HepG2 (cell line): ENCODE data around the gene NR5A2. TPM values are rescaled to one million over a fixed set of nuclear protein-coding genes. Genes with fewer than 3 reads are reported as not detected.

Source experiments
- ATAC-seq: fragments of 200-7000 bp; cut with Tn5 transposase; 3 replicates; pipeline ENCODE4 v1.9.1; 2020; ENCODE audit warnings: mild to moderate bottlenecking, moderate library complexity
- BruUV-seq: library from RNA; stranded (reverse); fragments of 400-500 nt; replicated peaks from 2 replicates; lab custom pipeline; 2021; lab: Mats Ljungman, UMichigan
- CTCF ChIA-PET: fragments of 300-600 bp; formaldehyde crosslinking; extraction: SDS; loops from one replicate; lab custom pipeline; 2021; ENCODE audit warnings: low total read pairs, inconsistent platforms, low intra/inter-chr PET ratio; lab: Yijun Ruan, JAX
- POLR2A ChIA-PET: fragments of 350-600 bp; sonication (Branson Sonifier 250); formaldehyde crosslinking; loops from one replicate; lab custom pipeline; 2020; ENCODE audit warnings: antibody characterized with exemption, inconsistent platforms; lab: Yijun Ruan, JAX
- DNase-seq: peaks from one replicate; pipeline ENCODE4 v3.0.0-alpha.2; 2015; ENCODE audit warnings: low spot score
- FAIRE-seq: peaks from 3 replicates; lab custom pipeline; 2011; peaks lifted over from hg19 to GRCh38; lab: Jason Lieb, UNC
- H2AFZ ChIP-seq: one replicate; pipeline ENCODE4 v1.6.1; 2011; ENCODE audit warnings: low read length, inconsistent platforms
- H3K27ac ChIP-seq: fragments of 300-600 bp; 3 replicates; pipeline ENCODE4 v1.8.0; 2011; ENCODE audit warnings: mixed run types, mild to moderate bottlenecking, mixed read lengths, low read length, inconsistent platforms; ENCODE audit not compliant: insufficient read depth; ENCODE audit errors: extremely low read length
- H3K27me3 ChIP-seq, 2 experiments: fragments of 200-600 bp in 1 of 2; 2 replicates in 1 of 2; 3 replicates in 1 of 2; pipeline versions ENCODE4 v1.6.0 to v1.8.0; 2011; ENCODE audit warnings: low read length in 2 of 2, mild to moderate bottlenecking in 2 of 2, moderate library complexity in 2 of 2, inconsistent platforms in 1 of 2; ENCODE audit not compliant: insufficient read depth in 2 of 2, control insufficient read depth in 1 of 2
- H3K36me3 ChIP-seq, 2 experiments: fragments of 200-600 bp in 1 of 2; replicated peaks in 1 of 2; 2 replicates in 1 of 2; 3 replicates in 1 of 2; pipeline versions ENCODE4 v1.5.1 to v1.8.0; 2011; ENCODE audit warnings: low read length in 2 of 2, inconsistent platforms in 1 of 2; ENCODE audit not compliant: insufficient read depth in 2 of 2, control insufficient read depth in 1 of 2
- H3K4me1 ChIP-seq: 2 replicates; pipeline ENCODE4 v1.5.1; 2012; ENCODE audit warnings: low read length, inconsistent platforms; ENCODE audit not compliant: insufficient read depth
- H3K4me2 ChIP-seq: 2 replicates; pipeline ENCODE4 v1.6.0; 2011; ENCODE audit warnings: low read depth, low read length, inconsistent platforms
- H3K4me3 ChIP-seq, 3 experiments: fragments of 200-600 bp in 1 of 3; sonication (generic), shearing (Covaris generic) in 1 of 3; replicated peaks in 1 of 3; 2 replicates each; pipeline ENCODE4 v1.5.1; 2011 to 2016; ENCODE audit warnings: low read length in 3 of 3, inconsistent platforms in 2 of 3, low read depth in 2 of 3, mild to moderate bottlenecking in 2 of 3, control low read depth in 1 of 3, mixed read lengths in 1 of 3; ENCODE audit not compliant: insufficient read depth in 1 of 3
- H3K79me2 ChIP-seq: one replicate; pipeline ENCODE4 v1.6.1; 2011; ENCODE audit warnings: low read length, inconsistent platforms; ENCODE audit not compliant: insufficient read depth
- H3K9ac ChIP-seq: 2 replicates; pipeline ENCODE4 v1.6.0; 2011; ENCODE audit warnings: mild to moderate bottlenecking, low read depth, low read length, inconsistent platforms; ENCODE audit not compliant: insufficient read depth
- H3K9me3 ChIP-seq: 2 replicates; pipeline ENCODE4 v1.5.1; 2012; ENCODE audit warnings: mild to moderate bottlenecking, low read length
- H4K20me1 ChIP-seq: 2 replicates; pipeline ENCODE4 v1.6.0; 2011; ENCODE audit warnings: inconsistent platforms, mild to moderate bottlenecking, low read length, moderate library complexity; ENCODE audit not compliant: insufficient read depth
- ARHGAP35 ChIP-seq: sonication (generic); formaldehyde crosslinking; IDR thresholded peaks from 2 replicates; pipeline ENCODE4 v1.9.0; 2022; ENCODE audit warnings: mild to moderate bottlenecking, inconsistent platforms, moderate library complexity, missing genetic modification reagents, borderline replicate concordance
- ATF7 ChIP-seq, 2 experiments: fragments of 450-650 bp in 1 of 2; sonication (generic) in 1 of 2; formaldehyde crosslinking in 1 of 2; IDR thresholded peaks; 2 replicates each; pipeline versions ENCODE4 v1.4.0 to v1.6.1; 2016 to 2020; ENCODE audit warnings: antibody characterized with exemption in 1 of 2, mild to moderate bottlenecking in 1 of 2, missing genetic modification reagents in 1 of 2
- CEBPG ChIP-seq: IDR thresholded peaks from 2 replicates; pipeline ENCODE4 v1.6.1; 2016
- DPF2 ChIP-seq: sonication (generic); formaldehyde crosslinking; IDR thresholded peaks from 2 replicates; pipeline ENCODE4 v1.4.0; 2020; ENCODE audit warnings: mild to moderate bottlenecking, low read depth, missing genetic modification reagents, borderline replicate concordance
- GMEB1 ChIP-seq: sonication (generic); formaldehyde crosslinking; IDR thresholded peaks from 2 replicates; pipeline ENCODE4 v1.5.1; 2020; ENCODE audit warnings: missing genetic modification reagents, mild to moderate bottlenecking, borderline replicate concordance
- JDP2 ChIP-seq: sonication (generic); formaldehyde crosslinking; IDR thresholded peaks from 2 replicates; pipeline ENCODE4 v1.8.1; 2022; ENCODE audit warnings: missing genetic modification reagents, borderline replicate concordance
- MYPOP ChIP-seq: sonication (generic); formaldehyde crosslinking; IDR thresholded peaks from 2 replicates; pipeline ENCODE4 v1.8.1; 2023; ENCODE audit warnings: mild to moderate bottlenecking, moderate library complexity, missing genetic modification reagents
- NCOR1 ChIP-seq: fragments of 200-600 bp; sonication (generic); IDR thresholded peaks from 2 replicates; pipeline ENCODE4 v1.7.0; 2017; ENCODE audit warnings: antibody characterized with exemption, low read length, borderline replicate concordance
- NPAS2 ChIP-seq: sonication (generic); formaldehyde crosslinking; IDR thresholded peaks from 2 replicates; pipeline ENCODE4 v1.8.0; 2022; ENCODE audit warnings: mild to moderate bottlenecking, missing genetic modification reagents, borderline replicate concordance
- PAF1 ChIP-seq: IDR thresholded peaks from 2 replicates; pipeline ENCODE4 v1.6.1; 2016; ENCODE audit warnings: missing genetic modification reagents, missing compliant biosample characterization
- POGK ChIP-seq: sonication (generic); formaldehyde crosslinking; conservative IDR thresholded peaks from 2 replicates; pipeline ENCODE4 v1.8.0; 2022; ENCODE audit warnings: mild to moderate bottlenecking, moderate library complexity, missing genetic modification reagents
- RARA ChIP-seq: IDR thresholded peaks from 2 replicates; pipeline ENCODE4 v1.6.1; 2016; ENCODE audit warnings: missing genetic modification reagents, missing compliant biosample characterization
- TOPORS ChIP-seq: sonication (generic); formaldehyde crosslinking; IDR thresholded peaks from 2 replicates; pipeline ENCODE4 v1.8.0; 2023; ENCODE audit warnings: mild to moderate bottlenecking, missing genetic modification reagents
- TSC22D2 ChIP-seq: sonication (generic); formaldehyde crosslinking; IDR thresholded peaks from 2 replicates; pipeline ENCODE4 v1.5.1; 2020; ENCODE audit warnings: missing genetic modification reagents, mild to moderate bottlenecking, borderline replicate concordance
- ZNF510 ChIP-seq: sonication (generic); formaldehyde crosslinking; IDR thresholded peaks from 2 replicates; pipeline ENCODE4 v1.4.0; 2020; ENCODE audit warnings: low read depth, mild to moderate bottlenecking, missing genetic modification reagents
- ZNF790 ChIP-seq: sonication (generic); formaldehyde crosslinking; IDR thresholded peaks from 2 replicates; pipeline ENCODE4 v1.8.0; 2022; ENCODE audit warnings: missing genetic modification reagents, mild to moderate bottlenecking, borderline replicate concordance
- WGBS: methylation state at CpG from one replicate; pipeline ENCODE4 v1.1.6; 2017; ENCODE audit warnings: low lambda C conversion rate; 5-methylcytosine and 5-hydroxymethylcytosine counted together
- in situ Hi-C: cut with HindIII; loops from 2 replicates; pipeline ENCODE4 v1.10.0; 2017; ENCODE audit warnings: low pct_unique_long_range_greater_than_20kb; ENCODE audit not compliant: extremely low pct_ligation_motif_present
- intact Hi-C: fragments of 100-400 bp; cut with micrococcal nuclease; formaldehyde crosslinking; loops from one replicate; pipeline ENCODE4 v1.10.0; 2022; ENCODE audit not compliant: unreplicated experiment
- polyA plus RNA-seq, 8 experiments: library from polyadenylated mRNA; depleted of rRNA in 3 of 8; stranded (reverse) in 7 of 8; unstranded in 1 of 8; fragments of >200 nt; fragmentation: Illumina TruSeq in 4 of 8; extraction: Trizol in 4 of 8; gene quantifications; 2 replicates each; pipeline versions ENCODE4 v1.2.1 to v1.2.3, GENCODE V29; 2011 to 2016; ENCODE audit warnings: low read depth in 4 of 8, missing spikeins in 1 of 8, mixed read lengths in 1 of 8; ENCODE audit not compliant: insufficient read depth in 1 of 8
- total RNA-seq, 5 experiments: library from RNA; depleted of rRNA; stranded (reverse); fragments of >200 nt; fragmentation: Illumina TruSeq; extraction: Trizol; gene quantifications; 2 replicates each; pipeline ENCODE4 v1.2.3, GENCODE V29; 2016; ENCODE audit warnings: low read depth in 1 of 5
- TF ChIP-seq, protein P1 (sequence below): sonication (generic); formaldehyde crosslinking; IDR thresholded peaks from 2 replicates; pipeline ENCODE4; 2020; ENCODE audit warnings: missing genetic modification reagents, mild to moderate bottlenecking, borderline replicate concordance

The NR5A2 gene
- total and polyA plus RNA-seq, 2 of the 13 experiments (the other 11 are each of a cell fraction or from before 2014, with no cell fraction given), result 0.24 to 2.8 TPM

DNA sequence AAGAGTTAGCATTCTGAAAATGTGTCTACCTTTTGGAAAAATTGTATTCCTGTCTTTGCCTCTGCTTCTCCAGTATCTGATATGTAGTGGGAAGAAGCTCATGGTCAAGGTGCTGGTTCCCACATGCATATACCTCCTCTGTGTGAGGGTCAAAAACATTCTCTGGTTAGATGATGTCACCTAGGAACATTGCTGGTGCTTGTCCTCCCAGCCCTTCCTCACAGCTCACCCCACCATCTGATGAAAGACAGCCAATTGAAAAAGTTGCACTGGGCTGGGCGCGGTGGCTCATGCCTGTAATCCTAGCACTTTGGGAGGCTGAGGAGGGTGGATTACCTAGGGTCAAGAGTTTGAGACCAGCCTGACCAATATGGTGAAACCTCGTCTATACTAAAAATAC lies 154.4 kb downstream of the NR5A2 start (continued):
- TF ChIP-seq, protein P1, sequence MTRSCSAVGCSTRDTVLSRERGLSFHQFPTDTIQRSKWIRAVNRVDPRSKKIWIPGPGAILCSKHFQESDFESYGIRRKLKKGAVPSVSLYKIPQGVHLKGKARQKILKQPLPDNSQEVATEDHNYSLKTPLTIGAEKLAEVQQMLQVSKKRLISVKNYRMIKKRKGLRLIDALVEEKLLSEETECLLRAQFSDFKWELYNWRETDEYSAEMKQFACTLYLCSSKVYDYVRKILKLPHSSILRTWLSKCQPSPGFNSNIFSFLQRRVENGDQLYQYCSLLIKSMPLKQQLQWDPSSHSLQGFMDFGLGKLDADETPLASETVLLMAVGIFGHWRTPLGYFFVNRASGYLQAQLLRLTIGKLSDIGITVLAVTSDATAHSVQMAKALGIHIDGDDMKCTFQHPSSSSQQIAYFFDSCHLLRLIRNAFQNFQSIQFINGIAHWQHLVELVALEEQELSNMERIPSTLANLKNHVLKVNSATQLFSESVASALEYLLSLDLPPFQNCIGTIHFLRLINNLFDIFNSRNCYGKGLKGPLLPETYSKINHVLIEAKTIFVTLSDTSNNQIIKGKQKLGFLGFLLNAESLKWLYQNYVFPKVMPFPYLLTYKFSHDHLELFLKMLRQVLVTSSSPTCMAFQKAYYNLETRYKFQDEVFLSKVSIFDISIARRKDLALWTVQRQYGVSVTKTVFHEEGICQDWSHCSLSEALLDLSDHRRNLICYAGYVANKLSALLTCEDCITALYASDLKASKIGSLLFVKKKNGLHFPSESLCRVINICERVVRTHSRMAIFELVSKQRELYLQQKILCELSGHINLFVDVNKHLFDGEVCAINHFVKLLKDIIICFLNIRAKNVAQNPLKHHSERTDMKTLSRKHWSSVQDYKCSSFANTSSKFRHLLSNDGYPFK (CRISPR knock-in tag), result no peak
- TF ChIP-seq TOPORS, result no peak
- no peak for TF ChIP-seq ARHGAP35 (CRISPR knock-in tag)
- no peak for TF ChIP-seq RARA (CRISPR knock-in tag)
- no peak for TF ChIP-seq CEBPG
- TF ChIP-seq PAF1 (CRISPR knock-in tag), result no peak

DNA sequence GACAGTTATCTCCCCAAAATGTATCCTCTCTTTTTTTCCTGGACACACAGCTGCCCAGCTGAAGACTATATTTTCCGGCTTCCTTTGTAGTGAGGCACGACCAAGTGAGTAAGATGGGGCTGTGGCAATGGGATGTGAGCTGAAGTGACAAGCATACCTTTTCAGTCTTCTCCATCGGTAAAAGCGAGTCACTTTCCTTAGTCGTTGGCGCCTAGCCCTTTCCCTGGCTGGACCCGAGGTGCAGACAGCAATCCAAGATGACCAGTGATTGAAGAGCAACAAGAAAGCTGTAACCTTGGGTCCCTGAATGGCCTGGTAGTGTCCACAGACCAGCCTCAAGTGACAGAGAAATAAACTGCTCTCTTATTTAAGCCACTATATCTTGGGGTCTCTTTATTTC lies 155.2 kb downstream of the NR5A2 start:
- FAIRE-seq, result no peak
- Histone ChIP-seq H3K4me2 (no peak overlapping the region), H3K9me3 (no peaks in the 10 kb centered on the region), H3K4me3 (no peak overlapping the region), H3K36me3 (no peaks in the 10 kb centered on the region), H3K9ac (no peak overlapping the region), H2AFZ (no peak overlapping the region), H3K27me3 (no peaks in the 10 kb centered on the region), H3K27ac (no peak overlapping the region), H3K79me2 (no peaks in the 10 kb centered on the region), H4K20me1 (no peaks in the 10 kb centered on the region), H3K4me1 (no peaks in the 10 kb centered on the region)
- DNase-seq, result no peak
- intact Hi-C loops, result no loop called here
- BruUV-seq, result no TSS peak
- in situ Hi-C loops, result no loop called here
- ATAC-seq, result no peak
- CTCF ChIA-PET, result no interaction called here
- WGBS, result 65% methylated on average over 7 of the region's 7 CpGs
- POLR2A ChIA-PET, result no interaction called here
- no peak for TF ChIP-seq JDP2 (CRISPR knock-in tag)
- no peak for TF ChIP-seq GMEB1 (CRISPR knock-in tag)
- no peak for TF ChIP-seq ATF7 (IDR thresholded peaks at IDR 0.05)
- no peak for TF ChIP-seq ATF7 (CRISPR knock-in tag; IDR thresholded peaks at IDR 0.05)
- no peak for TF ChIP-seq ZNF510 (CRISPR knock-in tag)
- no peak for TF ChIP-seq TSC22D2 (CRISPR knock-in tag)
- no peak for TF ChIP-seq NCOR1
- TF ChIP-seq MYPOP, result no peak
- TF ChIP-seq NPAS2 (CRISPR knock-in tag), result no peak
- TF ChIP-seq ZNF790 (CRISPR knock-in tag), result no peak
- TF ChIP-seq DPF2 (CRISPR knock-in tag), result no peak
- TF ChIP-seq POGK (CRISPR knock-in tag), result no peak
